IPS DF 19.7 (cell line): Measurements from ENCODE around the gene AOPEP.
"Not testable (repeated sequence)": the region's sequence is repeated elsewhere in the genome, so short reads cannot be mapped to it uniquely, and the experiment has no call there.

ENCODE experiments used
- DNase-seq: peaks from one replicate; pipeline ENCODE4 v3.0.0-alpha.2; 2013; ENCODE audit warnings: low read depth, low spot score

Gene AOPEP

GRCh38 chr9:95012902-95013301 is 286.4 kb downstream of the AOPEP start:
- DNase-seq, result no peak

GRCh38 chr9:95014917-95015316 is 288.4 kb downstream of the AOPEP start:
- DNase-seq, result no peak

- DNase-seq, result no peak
These were observed 289.1 kb downstream of the AOPEP start for GRCh38 chr9:95015569-95015968.

- no peak for DNase-seq
These were observed 290.6 kb downstream of the AOPEP start for GRCh38 chr9:95017062-95017461.

DNA sequence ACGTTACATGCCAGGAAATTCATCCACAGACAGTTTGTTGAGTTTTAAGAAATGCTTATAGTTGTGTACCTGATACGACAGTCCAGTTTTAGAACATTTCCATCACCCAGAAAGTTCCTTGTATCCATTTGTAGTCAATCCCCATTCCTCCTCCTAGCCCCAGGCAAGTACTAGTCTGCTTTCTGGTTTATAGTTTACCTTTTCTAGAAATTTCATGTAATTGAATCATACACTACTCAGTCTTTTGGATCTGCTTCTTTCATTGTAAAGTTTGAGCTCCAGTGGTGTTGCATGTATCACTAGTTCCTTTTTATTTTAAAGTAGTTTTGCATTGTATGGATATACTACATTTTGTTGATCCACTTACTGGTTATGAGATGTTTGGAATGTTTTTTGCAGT is 291.2 kb downstream of the AOPEP start:
- DNase-seq, result no peak

DNA sequence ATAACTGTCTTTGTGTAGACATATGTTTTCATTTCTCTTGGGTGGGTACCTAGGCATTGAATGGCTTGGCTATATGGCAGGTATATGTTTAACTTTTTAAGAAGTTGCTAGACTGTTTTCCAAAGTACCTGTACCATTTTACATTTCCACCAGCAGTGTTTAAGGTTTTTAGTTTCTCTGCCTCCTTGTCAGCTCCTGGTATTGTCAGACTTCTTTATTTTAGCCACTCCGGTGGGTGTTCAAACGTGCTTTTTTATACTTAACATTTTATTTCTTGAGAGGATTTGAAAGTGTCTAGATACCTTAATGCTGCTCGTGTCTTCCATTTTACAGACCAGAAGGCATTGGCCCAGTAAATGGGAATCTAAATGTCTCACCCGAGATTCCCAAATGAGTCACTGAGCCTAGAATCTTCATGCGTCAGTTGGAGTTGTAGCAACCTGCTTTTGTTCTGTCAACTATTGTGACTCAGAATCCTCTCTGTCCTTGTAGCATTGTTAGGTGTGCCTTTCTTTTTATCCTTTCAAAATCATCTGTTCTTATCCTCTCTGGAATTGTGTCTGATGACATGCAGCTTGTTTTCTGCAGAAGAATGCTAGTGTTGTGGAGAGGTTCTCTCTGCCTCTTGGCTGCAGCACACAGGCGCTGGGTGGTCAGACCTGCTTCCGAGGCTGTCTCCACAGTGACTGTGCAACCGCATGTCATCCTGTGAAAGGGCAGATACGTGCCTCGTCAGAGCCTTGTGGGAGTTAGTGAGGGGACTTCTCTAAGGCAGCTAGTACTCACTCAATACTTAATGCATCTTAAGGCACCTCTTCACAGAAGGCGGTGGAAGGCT is 291.8 kb downstream of the AOPEP start:
- DNase-seq, result no peak

DNA sequence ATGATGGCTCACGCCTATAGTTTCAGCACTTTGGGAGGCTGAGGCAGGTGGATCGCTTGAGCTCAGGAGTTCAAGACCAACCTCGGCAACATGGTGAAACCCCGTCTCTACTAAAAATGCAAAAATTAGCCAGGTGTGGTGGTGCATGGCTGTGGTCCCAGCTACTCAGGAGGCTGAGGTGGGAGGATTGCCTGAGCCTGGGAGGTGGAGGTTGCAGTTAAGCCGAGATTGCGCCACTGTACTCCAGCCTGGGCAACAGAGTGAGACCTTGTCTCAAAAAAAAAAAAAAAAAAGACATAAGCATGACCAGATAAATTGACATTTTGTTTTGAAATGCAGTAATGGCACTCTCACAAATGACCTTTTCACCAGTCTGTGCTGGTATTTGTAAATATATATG is 294.1 kb downstream of the AOPEP start:
- not testable (repeated sequence) for DNase-seq

GRCh38 chr9:95021166-95021886 is 294.8 kb downstream of the AOPEP start:
- DNase-seq, result no peak

GRCh38 chr9:95022657-95023056 is 296.2 kb downstream of the AOPEP start:
- DNase-seq, result no peak

GRCh38 chr9:95023217-95024003 is 296.9 kb downstream of the AOPEP start:
- DNase-seq, result no peak

GRCh38 chr9:95024097-95024671 is 297.7 kb downstream of the AOPEP start:
- DNase-seq, result no peak

DNA sequence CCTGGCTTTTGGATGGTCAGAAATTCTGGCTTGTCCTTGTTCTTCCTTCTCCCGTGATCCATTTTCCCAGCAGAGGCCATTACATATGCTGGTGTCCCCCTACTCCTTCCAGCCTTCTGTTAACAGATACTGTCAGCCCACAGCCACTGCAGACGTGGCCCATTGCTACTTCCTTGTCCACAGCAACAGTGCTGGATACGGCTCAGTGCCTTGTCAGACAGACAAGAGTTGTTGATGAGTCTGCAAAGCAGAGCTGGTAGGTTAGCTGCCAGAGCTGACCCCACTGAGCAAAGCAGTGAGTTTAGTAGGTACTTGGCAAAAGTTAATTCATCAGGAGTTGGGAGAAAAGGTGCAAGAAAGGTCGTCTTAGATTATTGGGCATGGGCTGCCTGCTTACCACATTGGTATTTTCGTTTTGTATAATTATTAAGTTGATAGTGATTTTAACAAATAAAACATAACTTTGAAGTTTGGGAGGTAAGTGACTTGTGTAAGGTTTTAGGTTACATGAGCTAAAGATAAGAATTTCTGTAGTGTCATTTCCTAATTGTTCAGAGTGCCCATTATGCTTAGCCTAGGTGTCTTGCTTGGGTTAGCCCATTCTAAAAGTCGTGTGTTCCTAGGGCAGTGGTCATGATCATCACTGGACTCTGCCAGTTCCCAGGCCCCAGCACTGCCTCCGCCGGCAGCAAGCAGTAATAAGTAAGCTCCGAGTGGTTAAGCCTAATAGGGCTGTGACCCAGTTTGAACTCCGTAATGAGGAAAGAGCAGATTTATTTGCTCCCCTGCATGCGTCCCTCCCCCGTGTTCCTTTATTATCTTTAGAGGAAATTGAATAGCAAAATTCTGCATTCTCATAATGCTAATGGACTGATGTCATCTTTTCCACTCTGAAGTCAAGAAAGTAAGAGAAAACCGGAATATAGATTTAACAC is 299.0 kb downstream of the AOPEP start:
- DNase-seq, result no peak

DNA sequence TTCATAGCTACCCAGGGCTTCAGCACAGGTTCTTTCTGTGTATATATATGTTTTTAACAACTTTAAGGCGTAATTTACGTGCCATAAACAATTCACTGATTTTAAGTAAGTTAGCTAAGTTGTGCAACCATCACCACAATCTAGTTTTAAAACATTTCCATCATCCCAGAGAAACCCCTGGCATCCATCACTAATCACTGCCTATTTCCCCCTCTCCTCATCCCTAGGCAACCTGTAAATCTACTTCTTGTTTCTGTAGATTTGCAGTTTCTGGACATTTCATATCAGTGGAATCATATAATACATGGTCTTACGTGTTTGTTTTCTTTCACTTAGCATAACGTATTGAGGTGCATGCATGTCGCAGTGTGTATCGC is 299.6 kb downstream of the AOPEP start:
- DNase-seq, result no peak

DNA sequence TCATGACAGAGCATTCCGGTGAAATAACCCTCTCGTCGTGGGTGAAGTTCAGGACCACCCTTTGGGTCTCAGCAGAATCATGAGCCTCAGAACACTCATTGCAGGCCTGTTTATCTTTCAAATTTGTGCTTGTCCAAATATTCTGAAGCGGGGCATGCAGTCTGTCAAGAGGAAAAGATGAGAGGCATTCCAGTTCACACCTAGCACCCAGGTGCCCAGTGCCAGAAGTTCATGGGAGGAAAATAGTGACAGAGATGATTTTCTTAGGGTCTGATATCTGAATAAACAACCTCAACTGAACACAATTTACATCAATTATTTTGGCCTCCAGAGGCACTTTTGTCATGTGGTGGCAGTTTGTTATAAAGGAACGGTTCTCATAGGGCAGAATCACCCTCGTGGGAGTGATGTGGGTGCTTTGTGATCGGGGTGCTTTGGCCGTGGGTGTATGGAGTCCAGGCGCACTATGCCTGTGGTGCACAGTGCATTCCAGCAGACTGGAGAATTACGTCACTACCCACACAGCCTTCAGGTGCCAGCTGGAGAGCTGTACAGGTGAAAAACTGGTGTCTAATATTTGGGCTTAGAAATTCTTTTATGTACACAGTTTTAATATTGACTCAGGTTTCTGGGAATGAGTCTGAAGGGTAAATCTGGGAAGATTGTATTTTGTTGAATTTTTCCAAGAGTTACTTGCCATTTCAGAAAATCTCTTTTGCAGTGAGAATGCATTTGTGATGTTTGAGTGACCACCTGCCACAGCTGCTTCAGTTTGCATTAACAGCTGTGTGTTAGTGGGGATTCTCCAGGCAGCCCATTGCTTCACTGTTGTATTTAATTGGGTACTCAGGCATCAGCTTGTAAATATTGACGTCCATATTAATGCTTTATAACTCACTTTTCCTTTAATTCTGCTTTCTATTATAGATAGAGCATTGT is 301.7 kb downstream of the AOPEP start:
- no peak for DNase-seq

DNA sequence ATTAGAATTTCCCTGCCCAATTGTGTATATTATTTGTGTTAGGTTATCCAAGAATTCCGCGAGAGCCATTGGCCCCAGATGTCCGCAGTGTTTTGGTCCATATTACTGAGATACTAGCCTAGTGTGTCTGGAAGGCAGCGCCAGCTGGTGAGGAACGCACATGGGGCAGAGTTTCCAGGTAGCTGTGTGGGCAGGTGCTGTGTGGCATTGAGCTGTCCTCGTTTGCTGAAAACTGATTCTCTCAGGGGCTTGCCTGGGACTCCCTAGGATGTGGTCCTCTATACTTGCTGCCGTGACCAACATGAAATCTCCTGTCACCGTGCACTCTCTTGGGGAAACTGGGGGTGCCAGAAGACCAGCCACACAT is 302.3 kb downstream of the AOPEP start:
- no peak for DNase-seq

DNA sequence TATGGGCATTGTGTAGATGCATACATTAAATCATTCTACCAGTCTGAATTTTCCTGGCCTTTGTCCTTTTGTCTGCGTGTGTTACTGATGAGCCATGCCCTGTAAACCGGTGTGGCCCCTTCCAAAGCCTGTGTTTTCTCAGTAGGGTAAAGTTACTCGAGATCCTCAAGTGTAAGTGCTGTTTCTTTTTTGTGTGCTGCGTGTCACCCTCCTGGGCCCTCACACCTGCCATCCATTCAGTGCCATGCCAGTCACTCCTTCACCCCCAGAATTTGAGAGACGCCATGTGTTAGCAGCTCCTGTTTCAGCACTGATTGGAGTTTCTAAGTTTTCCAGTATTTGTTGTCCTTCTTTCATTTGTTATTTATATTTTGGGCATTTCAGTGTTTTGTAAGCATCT is 302.8 kb downstream of the AOPEP start:
- DNase-seq, result no peak

DNA sequence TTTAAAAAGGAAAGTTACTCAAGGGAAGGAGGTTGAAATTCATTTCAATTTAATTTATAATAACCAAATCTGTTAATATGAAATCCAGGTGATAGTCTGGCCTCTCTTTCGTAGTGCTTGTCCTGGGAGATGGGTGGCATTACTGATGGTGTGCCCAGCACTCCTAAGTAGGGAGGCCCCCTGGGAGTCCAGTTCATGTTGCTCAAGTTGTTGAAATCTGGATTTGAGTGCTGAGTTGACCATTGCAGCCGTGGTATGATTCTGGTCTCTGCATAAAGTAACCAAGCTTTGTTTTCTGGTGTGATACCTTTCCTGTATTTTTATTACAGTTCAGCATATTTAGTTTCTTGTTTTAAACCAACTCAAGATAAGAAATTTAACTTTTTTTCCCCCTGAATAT is 303.2 kb downstream of the AOPEP start:
- no peak for DNase-seq

DNA sequence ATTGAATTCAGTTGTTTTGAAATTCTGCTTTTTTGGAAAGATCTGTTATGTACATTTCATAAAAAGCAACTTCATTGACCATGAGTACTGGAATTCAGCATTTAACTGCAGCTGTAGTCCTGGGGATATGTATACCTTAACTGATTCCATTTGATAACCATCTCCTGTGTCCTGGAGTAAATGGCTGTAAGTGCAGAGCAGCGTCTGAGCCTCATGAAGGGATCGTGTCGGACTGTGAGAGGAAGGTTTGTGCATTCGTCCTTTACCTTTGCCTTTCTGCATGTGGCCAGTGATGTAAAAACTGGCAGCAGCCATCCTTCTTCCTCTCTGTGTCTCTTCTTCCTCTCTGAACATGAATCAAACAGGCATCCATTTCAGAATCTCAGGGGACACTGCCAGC is 303.8 kb downstream of the AOPEP start:
- DNase-seq, result no peak

DNA sequence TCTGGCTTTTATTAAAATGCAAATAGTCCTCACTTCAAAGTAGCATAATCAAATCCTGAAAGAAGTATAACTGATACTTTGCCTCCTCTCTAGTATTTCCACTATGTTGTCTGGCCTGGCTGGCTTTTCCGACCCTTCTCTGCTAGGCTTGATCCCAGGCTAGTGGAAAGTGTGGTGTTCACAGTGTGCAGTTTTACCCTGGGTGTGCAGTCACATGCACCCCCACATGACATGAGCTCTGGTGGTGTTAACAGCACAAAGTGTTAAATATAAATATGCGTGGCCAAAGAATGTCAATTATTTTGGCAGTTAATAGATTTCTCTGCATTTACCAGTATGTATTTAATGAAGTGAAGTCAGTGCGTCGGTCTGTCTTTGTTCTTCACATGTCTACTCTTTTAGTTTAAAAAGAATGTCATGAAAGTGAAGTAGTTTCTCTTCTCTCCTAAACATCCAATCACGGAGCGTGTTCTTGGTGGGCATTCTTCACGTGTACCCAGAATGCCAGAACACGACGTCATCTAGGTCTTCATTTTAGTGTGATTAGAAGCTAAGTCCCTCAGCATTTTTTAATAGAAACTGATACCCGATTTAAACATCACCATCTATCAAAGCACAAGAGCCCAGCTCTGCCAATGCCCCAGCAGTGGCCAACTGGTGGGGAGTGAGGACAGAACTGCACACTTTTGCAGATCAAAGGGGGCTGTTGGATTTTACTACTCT is 304.6 kb downstream of the AOPEP start:
- no peak for DNase-seq
